K562 (cell line): ENCODE data around the gene AFAP1.

Experiments used
- CBX3 ChIP-seq, 2 experiments: IDR thresholded peaks; 1 replicate in 1 of 2; 2 replicates in 1 of 2; pipeline ENCODE4 v1.6.1; 2012; ENCODE audit warnings: inconsistent platforms in 2 of 2, low read length in 2 of 2, borderline replicate concordance in 1 of 2, control low read depth in 1 of 2
- CCAR2 ChIP-seq: fragments of 200-400 bp; formaldehyde crosslinking; IDR thresholded peaks from 2 replicates; pipeline ENCODE4 v1.6.1; 2017; ENCODE audit warnings: mild to moderate bottlenecking, low read depth, low read length
- HMG20A ChIP-seq: fragments of 450-650 bp; formaldehyde crosslinking; conservative IDR thresholded peaks from 2 replicates; pipeline ENCODE4 v1.4.0; 2020; ENCODE audit warnings: mild to moderate bottlenecking, mixed read lengths
- HNRNPUL1 ChIP-seq: fragments of 200-400 bp; formaldehyde crosslinking; IDR thresholded peaks from 2 replicates; pipeline ENCODE4 v1.6.1; 2017; ENCODE audit warnings: low read length
- KLF10 ChIP-seq: fragments of 250-450 bp; sonication (Bioruptor Pico); IDR thresholded peaks from 2 replicates; pipeline ENCODE4 v1.6.1; 2021; ENCODE audit warnings: matching md5 sums
- RAD51 ChIP-seq: fragments of 450-650 bp; IDR thresholded peaks from 2 replicates; pipeline ENCODE4 v1.7.1; 2016; ENCODE audit warnings: low read depth, mild to moderate bottlenecking, borderline replicate concordance
- TF ChIP-seq, protein P1 (sequence below), 3 experiments: IDR thresholded peaks in 2 of 3; conservative IDR thresholded peaks in 1 of 3; 2 replicates each; pipeline ENCODE4 v1.5.1; 2011 to 2012; ENCODE audit warnings: low read length in 3 of 3, mild to moderate bottlenecking in 3 of 3, control low read depth in 2 of 3, improper control_type of control experiment in 1 of 3, inconsistent platforms in 1 of 3, low read depth in 1 of 3, mixed read lengths in 1 of 3, moderate library complexity in 1 of 3; ENCODE audit not compliant: insufficient read depth in 2 of 3
- TF ChIP-seq, protein P2 (sequence below): fragments of 450-650 bp; IDR thresholded peaks from 2 replicates; pipeline ENCODE4 v1.6.1; 2016; ENCODE audit warnings: mild to moderate bottlenecking

GRCh38 chr4:7943211-7943610 is 3.5 kb upstream of the AFAP1 start:
- TF ChIP-seq HNRNPUL1, result no peak
- TF ChIP-seq CCAR2, result no peak
- no peak for TF ChIP-seq CBX3 (IDR thresholded peaks at IDR 0.05; ENCODE audit: borderline replicate concordance in 1 of 2, low read length in 2 of 2)
- no peak for TF ChIP-seq KLF10 (CRISPR knock-in tag)
- TF ChIP-seq RAD51, result no peak
- TF ChIP-seq, protein P1, sequence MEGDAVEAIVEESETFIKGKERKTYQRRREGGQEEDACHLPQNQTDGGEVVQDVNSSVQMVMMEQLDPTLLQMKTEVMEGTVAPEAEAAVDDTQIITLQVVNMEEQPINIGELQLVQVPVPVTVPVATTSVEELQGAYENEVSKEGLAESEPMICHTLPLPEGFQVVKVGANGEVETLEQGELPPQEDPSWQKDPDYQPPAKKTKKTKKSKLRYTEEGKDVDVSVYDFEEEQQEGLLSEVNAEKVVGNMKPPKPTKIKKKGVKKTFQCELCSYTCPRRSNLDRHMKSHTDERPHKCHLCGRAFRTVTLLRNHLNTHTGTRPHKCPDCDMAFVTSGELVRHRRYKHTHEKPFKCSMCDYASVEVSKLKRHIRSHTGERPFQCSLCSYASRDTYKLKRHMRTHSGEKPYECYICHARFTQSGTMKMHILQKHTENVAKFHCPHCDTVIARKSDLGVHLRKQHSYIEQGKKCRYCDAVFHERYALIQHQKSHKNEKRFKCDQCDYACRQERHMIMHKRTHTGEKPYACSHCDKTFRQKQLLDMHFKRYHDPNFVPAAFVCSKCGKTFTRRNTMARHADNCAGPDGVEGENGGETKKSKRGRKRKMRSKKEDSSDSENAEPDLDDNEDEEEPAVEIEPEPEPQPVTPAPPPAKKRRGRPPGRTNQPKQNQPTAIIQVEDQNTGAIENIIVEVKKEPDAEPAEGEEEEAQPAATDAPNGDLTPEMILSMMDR (IDR thresholded peaks at IDR 0.05 in 2 of 3, conservative IDR thresholded peaks at IDR 0.05 in 1 of 3; ENCODE audit: insufficient read depth in 2 of 3, low read depth in 1 of 3, low read length in 3 of 3), result no peak
- TF ChIP-seq, protein P2, sequence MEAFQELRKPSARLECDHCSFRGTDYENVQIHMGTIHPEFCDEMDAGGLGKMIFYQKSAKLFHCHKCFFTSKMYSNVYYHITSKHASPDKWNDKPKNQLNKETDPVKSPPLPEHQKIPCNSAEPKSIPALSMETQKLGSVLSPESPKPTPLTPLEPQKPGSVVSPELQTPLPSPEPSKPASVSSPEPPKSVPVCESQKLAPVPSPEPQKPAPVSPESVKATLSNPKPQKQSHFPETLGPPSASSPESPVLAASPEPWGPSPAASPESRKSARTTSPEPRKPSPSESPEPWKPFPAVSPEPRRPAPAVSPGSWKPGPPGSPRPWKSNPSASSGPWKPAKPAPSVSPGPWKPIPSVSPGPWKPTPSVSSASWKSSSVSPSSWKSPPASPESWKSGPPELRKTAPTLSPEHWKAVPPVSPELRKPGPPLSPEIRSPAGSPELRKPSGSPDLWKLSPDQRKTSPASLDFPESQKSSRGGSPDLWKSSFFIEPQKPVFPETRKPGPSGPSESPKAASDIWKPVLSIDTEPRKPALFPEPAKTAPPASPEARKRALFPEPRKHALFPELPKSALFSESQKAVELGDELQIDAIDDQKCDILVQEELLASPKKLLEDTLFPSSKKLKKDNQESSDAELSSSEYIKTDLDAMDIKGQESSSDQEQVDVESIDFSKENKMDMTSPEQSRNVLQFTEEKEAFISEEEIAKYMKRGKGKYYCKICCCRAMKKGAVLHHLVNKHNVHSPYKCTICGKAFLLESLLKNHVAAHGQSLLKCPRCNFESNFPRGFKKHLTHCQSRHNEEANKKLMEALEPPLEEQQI, result no peak
- no peak for TF ChIP-seq HMG20A (CRISPR knock-in tag)
